GM23338 (cell line): ENCODE results near the gene ETV2. TPM values are rescaled to one million over a fixed set of nuclear protein-coding genes. Genes with fewer than 3 reads are reported as not detected.

ENCODE experiments used
- ATAC-seq: fragments of 200-7000 bp; cut with Tn5 transposase; 3 replicates; pipeline ENCODE4 v1.9.1; 2020
- DNase-seq: peaks from one replicate; pipeline ENCODE4 v3.0.0-alpha.2; 2015; ENCODE audit warnings: low spot score
- H2AFZ ChIP-seq: fragments of 200-600 bp; sonication (generic); 2 replicates; pipeline ENCODE4 v1.8.0; 2016; ENCODE audit warnings: antibody characterized with exemption, mild to moderate bottlenecking, moderate library complexity
- H3F3A ChIP-seq: fragments of 200-600 bp; sonication (generic); replicated peaks from 2 replicates; pipeline ENCODE4 v1.8.0; 2017; ENCODE audit warnings: antibody characterized with exemption, mixed run types, low read depth
- H3K27ac ChIP-seq: fragments of 200-600 bp; sonication (generic); 2 replicates; pipeline ENCODE4 v1.6.1; 2016; ENCODE audit warnings: low read depth
- H3K27me3 ChIP-seq: fragments of 200-600 bp; sonication (generic); 2 replicates; pipeline ENCODE4 v1.8.0; 2016; ENCODE audit warnings: mild to moderate bottlenecking, mixed run types, moderate library complexity; ENCODE audit not compliant: insufficient read depth
- H3K36me3 ChIP-seq: fragments of 200-600 bp; sonication (generic); 2 replicates; pipeline ENCODE4 v1.8.0; 2016; ENCODE audit warnings: mild to moderate bottlenecking; ENCODE audit not compliant: insufficient read depth
- H3K4me1 ChIP-seq: fragments of 200-600 bp; sonication (generic); 2 replicates; pipeline ENCODE4 v1.8.0; 2016; ENCODE audit warnings: mild to moderate bottlenecking, moderate library complexity; ENCODE audit not compliant: insufficient read depth
- H3K4me2 ChIP-seq: fragments of 200-600 bp; sonication (generic); 2 replicates; pipeline ENCODE4 v1.7.1; 2017; ENCODE audit warnings: mixed run types
- H3K4me3 ChIP-seq: fragments of 200-600 bp; sonication (generic); 2 replicates; pipeline ENCODE4 v1.6.1; 2016; ENCODE audit warnings: mixed run types
- H3K79me2 ChIP-seq: fragments of 200-600 bp; sonication (generic); replicated peaks from 2 replicates; pipeline ENCODE4 v1.8.0; 2017; ENCODE audit warnings: mild to moderate bottlenecking; ENCODE audit not compliant: insufficient read depth
- H3K9me2 ChIP-seq: fragments of 200-600 bp; sonication (generic); 2 replicates; pipeline ENCODE4 v1.8.0; 2017; ENCODE audit not compliant: insufficient read depth
- H4K20me1 ChIP-seq: fragments of 200-600 bp; sonication (generic); replicated peaks from 2 replicates; pipeline ENCODE4 v1.8.0; 2017; ENCODE audit warnings: mild to moderate bottlenecking; ENCODE audit not compliant: insufficient read depth
- H3K27ac Mint-ChIP-seq: 2 replicates; pipeline ENCODE4 v1.8.0; 2020; ENCODE audit warnings: inconsistent platforms, mild to moderate bottlenecking, moderate library complexity, mixed read lengths
- H3K27me3 Mint-ChIP-seq: 3 replicates; pipeline ENCODE4 v1.8.0; 2022; ENCODE audit warnings: low read depth, mild to moderate bottlenecking, moderate library complexity, mixed read lengths, inconsistent platforms; ENCODE audit not compliant: insufficient read depth, poor library complexity
- H3K36me3 Mint-ChIP-seq: 3 replicates; pipeline ENCODE4 v1.8.0; 2021; ENCODE audit warnings: low read depth, mild to moderate bottlenecking, inconsistent platforms, moderate library complexity, mixed read lengths
- H3K4me1 Mint-ChIP-seq: 3 replicates; pipeline ENCODE4 v1.8.0; 2020; ENCODE audit warnings: mild to moderate bottlenecking, inconsistent platforms, mixed read lengths
- H3K4me3 Mint-ChIP-seq: 3 replicates; pipeline ENCODE4 v1.8.0; 2021; ENCODE audit warnings: moderate library complexity, mild to moderate bottlenecking, inconsistent platforms, mixed read lengths
- H3K9me3 Mint-ChIP-seq: 3 replicates; pipeline ENCODE4 v1.8.0; 2020; ENCODE audit warnings: moderate library complexity, mild to moderate bottlenecking, inconsistent platforms, mixed read lengths
- CREB1 ChIP-seq: fragments of 250-450 bp; sonication (Bioruptor Pico); IDR thresholded peaks from 2 replicates; pipeline ENCODE4 v1.5.0; 2020; ENCODE audit warnings: low read depth, mild to moderate bottlenecking, moderate library complexity
- ETS1 ChIP-seq: IDR thresholded peaks from 2 replicates; pipeline ENCODE4 v1.6.1; 2016; ENCODE audit warnings: antibody characterized with exemption
- EZH2 ChIP-seq: fragments of 200-600 bp; sonication (generic); IDR thresholded peaks from one replicate; pipeline ENCODE4 v1.8.0; 2017; ENCODE audit warnings: antibody characterized with exemption, mild to moderate bottlenecking, low read depth; ENCODE audit not compliant: unreplicated experiment
- JUNB ChIP-seq: IDR thresholded peaks from one replicate; pipeline ENCODE4 v1.6.1; 2016; ENCODE audit warnings: antibody characterized with exemption; ENCODE audit not compliant: unreplicated experiment
- NANOG ChIP-seq: IDR thresholded peaks from 2 replicates; pipeline ENCODE4 v1.6.1; 2016; ENCODE audit warnings: antibody characterized with exemption, borderline replicate concordance
- POLR2AphosphoS5 ChIP-seq: IDR thresholded peaks from 2 replicates; pipeline ENCODE4 v1.6.1; 2016; ENCODE audit warnings: antibody characterized with exemption, low read depth
- REST ChIP-seq: IDR thresholded peaks from one replicate; pipeline ENCODE4 v1.6.1; 2018; ENCODE audit warnings: antibody characterized with exemption; ENCODE audit not compliant: unreplicated experiment
- ZNF331 ChIP-seq: fragments of 250-450 bp; sonication (Bioruptor Pico); IDR thresholded peaks from 2 replicates; pipeline ENCODE4 v1.5.0; 2020; ENCODE audit warnings: low read depth, mild to moderate bottlenecking, moderate library complexity
- polyA plus RNA-seq: library from polyadenylated mRNA; unstranded; fragments of >200 nt; fragmentation: Nextera tagmentation; extraction: Ambion mirVana; gene quantifications from 2 replicates; pipeline ENCODE4 v1.2.1, GENCODE V29; 2016
- total RNA-seq: library from RNA; depleted of rRNA; stranded (reverse); fragments of >200 nt; shearing (Covaris generic); gene quantifications from 2 replicates; pipeline ENCODE4 v1.2.3, GENCODE V29; 2014

ETV2 gene
- total and polyA plus RNA-seq, 2 experiments from 2014 or later, result 0.87 to 1.5 TPM

DNA sequence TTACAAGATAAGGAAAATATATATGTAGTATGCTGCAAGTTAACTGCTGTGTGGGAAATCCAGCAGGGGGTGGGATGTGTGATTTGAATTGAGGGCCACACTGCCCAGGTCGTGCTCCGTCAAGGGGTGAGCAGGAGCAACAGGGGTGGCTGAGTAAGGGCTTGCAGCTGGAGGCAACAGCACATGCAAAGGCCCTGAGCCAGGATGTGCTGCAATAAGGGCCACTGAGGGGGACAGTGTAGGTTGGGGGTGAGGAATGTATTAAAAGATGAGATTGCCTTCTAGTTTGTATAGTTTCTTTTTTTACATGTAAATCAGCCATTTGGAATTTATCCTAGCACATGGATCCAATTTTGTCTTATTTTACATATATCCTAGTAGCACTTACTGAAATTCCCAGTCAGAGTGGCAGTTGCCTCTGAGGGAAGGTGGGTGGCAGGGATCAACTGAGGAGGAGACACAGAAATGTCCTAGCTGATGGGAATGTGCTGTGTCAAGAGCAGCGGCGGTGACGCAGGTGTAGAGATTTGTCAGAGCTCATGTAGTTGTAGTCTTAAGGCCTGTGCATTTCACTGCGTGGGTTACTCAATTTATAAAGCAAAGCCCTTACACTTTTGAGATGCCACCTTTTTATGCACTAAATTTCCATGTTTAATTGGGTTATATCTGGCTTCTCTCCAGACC, 18.1 kb upstream of the ETV2 start (continued):
- TF ChIP-seq REST (no peak), JUNB (no peak)

DNA sequence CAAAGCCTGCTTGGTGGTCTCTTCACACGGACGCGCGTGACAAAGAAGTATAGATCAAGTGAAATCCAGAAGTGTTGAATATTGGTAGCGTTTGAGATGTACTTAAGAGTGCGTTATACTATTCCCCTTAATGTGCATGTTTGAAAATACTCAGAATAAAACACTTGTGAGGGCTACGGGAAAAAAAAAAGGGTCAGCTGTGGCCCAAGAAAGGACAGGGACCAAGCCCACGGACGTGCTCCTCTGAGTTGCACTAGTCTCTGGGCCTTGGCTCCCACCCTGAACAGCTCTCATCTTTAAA, 13.3 kb upstream of the ETV2 start:
- Mint-ChIP-seq H3K27me3 (peaks cover 4% of the 10 kb centered on the region), H3K36me3 (peaks cover 29% of the 10 kb centered on the region), H3K9me3 (no peaks in the 10 kb centered on the region), H3K27ac (peak overlapping the region; percentile 96), H3K4me1 (peaks cover 6% of the 10 kb centered on the region; the same call in 1 of the 3 replicates), H3K4me3 (peak overlapping the region; percentile 98)
- Histone ChIP-seq H3K9me2 (no peaks in the 10 kb centered on the region), H3K4me3 (peak overlapping the region; percentile 57), H3K27me3 (no peaks in the 10 kb centered on the region), H3F3A (0 out of 2 replicates have a peak, but pooled peaks cover 2% of the 10 kb centered on the region), H3K27ac (peak overlapping the region; percentile 50), H3K4me1 (peaks cover 8% of the 10 kb centered on the region), H2AFZ (peak overlapping the region; percentile 58; the same call in 1 of the 2 replicates), H4K20me1 (no peaks in the 10 kb centered on the region), H3K79me2 (peaks cover 11% of the 10 kb centered on the region), H3K36me3 (0 out of 2 replicates have a peak, but pooled peaks cover 2% of the 10 kb centered on the region), H3K4me2 (peak overlapping the region; percentile 76)
- no peak for TF ChIP-seq CREB1
- TF ChIP-seq NANOG, result no peak
- TF ChIP-seq EZH2, result no peak
- TF ChIP-seq ZNF331 (CRISPR knock-in tag), result no peak
- ATAC-seq (no peak), DNase-seq (no peak)

DNA sequence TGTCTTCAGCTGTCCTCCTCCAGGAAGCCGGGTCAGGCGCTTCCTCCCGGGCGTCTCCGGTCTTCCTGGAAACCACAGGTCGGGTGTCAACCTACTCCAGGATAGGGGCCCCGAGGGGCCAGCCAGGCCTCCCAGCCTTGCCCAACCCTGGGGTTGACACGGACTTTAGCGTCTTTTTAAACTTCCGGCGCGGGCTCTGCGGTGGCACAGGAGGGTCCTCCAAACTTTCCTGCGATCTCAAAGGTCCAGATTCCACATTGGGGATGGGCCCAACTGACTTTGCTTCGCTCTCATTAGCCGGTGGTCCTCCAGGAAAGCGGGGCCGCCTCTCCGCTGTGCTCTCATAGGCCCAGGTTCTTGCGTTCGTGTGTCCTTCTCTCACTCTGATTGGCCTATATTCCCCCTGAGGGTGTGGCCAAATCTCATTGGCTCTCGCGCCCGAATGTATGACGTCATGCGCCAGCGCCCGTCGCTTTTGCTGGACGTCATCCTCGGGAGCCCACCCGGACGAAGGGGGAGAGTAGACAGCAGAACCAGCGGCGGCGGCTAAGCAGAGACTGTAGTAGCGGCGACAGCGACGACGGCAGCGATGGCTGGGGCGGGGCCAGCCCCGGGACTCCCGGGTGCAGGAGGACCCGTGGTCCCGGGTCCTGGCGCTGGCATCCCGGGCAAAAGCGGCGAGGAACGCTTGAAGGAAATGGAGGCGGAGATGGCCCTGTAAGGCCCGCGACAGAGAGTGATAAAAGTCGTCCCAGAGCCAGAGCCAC, 12.8 kb upstream of the ETV2 start, which contains the start of gene RBM42:
Gene RBM42 (plus strand): TSS at position 472 of the 767 bp plus-strand sequence. CDS start 118 bp downstream, at position 590.
- peaks cover 6% of the 10 kb centered on the region; the same call in 1 of the 3 replicates for H3K4me1 Mint-ChIP-seq
- H3K36me3 ChIP-seq, result 0 out of 2 replicates have a peak, but pooled peaks cover 4% of the 10 kb centered on the region
- peak within 1 kb of the TSS; percentile 96 for H3K27ac Mint-ChIP-seq
- peak within 1 kb of the TSS; percentile 82 for H3K4me2 ChIP-seq
- H4K20me1 ChIP-seq, result no peaks in the 10 kb centered on the region
- peaks cover 11% of the 10 kb centered on the region for H3K79me2 ChIP-seq
- H3K9me3 Mint-ChIP-seq, result no peaks in the 10 kb centered on the region
- H3K27ac ChIP-seq, result peak within 1 kb of the TSS; percentile 50
- DNase-seq, result peak; percentile 99
- H3K4me1 ChIP-seq, result peaks cover 8% of the 10 kb centered on the region
- ATAC-seq, result peak; percentile 100
- H3K4me3 ChIP-seq, result peak within 1 kb of the TSS; percentile 77
- peaks cover 32% of the 10 kb centered on the region for H3K36me3 Mint-ChIP-seq
- H2AFZ ChIP-seq, result peak within 1 kb of the TSS; percentile 58; the same call in 1 of the 2 replicates
- peak within 1 kb of the TSS; percentile 98 for H3K4me3 Mint-ChIP-seq
- TF ChIP-seq ETS1 (peak; percentile 50; the same call in 1 of the 2 replicates), POLR2AphosphoS5 (peak; percentile 71), ZNF331 (CRISPR knock-in tag) (no peak), CREB1 (peak; percentile 100)
- H3K27me3 Mint-ChIP-seq, result peaks cover 4% of the 10 kb centered on the region
- no peaks in the 10 kb centered on the region for H3K27me3 ChIP-seq
- H3K9me2 ChIP-seq, result no peaks in the 10 kb centered on the region
- H3F3A ChIP-seq, result 0 out of 2 replicates have a peak, but pooled peaks cover 2% of the 10 kb centered on the region
